HL-60 (cell line): ENCODE measurements around the gene TMTC4.

Source experiments
- DNase-seq, 2 experiments: peaks; one replicate each; pipeline ENCODE4 v3.0.0-alpha.2; 2010 to 2020; ENCODE audit warnings: low read depth in 1 of 2, low spot score in 1 of 2
- H3K27ac ChIP-seq: fragments of 250-450 bp; sonication (Bioruptor Pico); replicated peaks from 2 replicates; pipeline ENCODE4 v1.5.1; 2020; ENCODE audit warnings: mild to moderate bottlenecking, moderate library complexity
- H3K27me3 ChIP-seq: fragments of 250-450 bp; sonication (Bioruptor Pico); 2 replicates; pipeline ENCODE4 v1.5.1; 2021; ENCODE audit warnings: mild to moderate bottlenecking, moderate library complexity; ENCODE audit not compliant: insufficient read depth, poor library complexity, severe bottlenecking
- H3K4me3 ChIP-seq: replicated peaks from 2 replicates; pipeline ENCODE4 v1.5.1; 2011; ENCODE audit warnings: mild to moderate bottlenecking, control low read depth, low read length; ENCODE audit not compliant: insufficient read depth
- GABPA ChIP-seq: IDR thresholded peaks from 2 replicates; pipeline ENCODE4 v1.6.1; 2012; ENCODE audit warnings: low read depth
- POLR2AphosphoS5 ChIP-seq: IDR thresholded peaks from 2 replicates; pipeline ENCODE4 v1.6.1; 2012; ENCODE audit warnings: low read depth
- REST ChIP-seq: IDR thresholded peaks from 2 replicates; pipeline ENCODE4 v1.6.1; 2012; ENCODE audit warnings: low read depth; ENCODE audit not compliant: insufficient replicate concordance
- SPI1 ChIP-seq: IDR thresholded peaks from 2 replicates; pipeline ENCODE4 v1.6.1; 2012; ENCODE audit warnings: low read depth, mild to moderate bottlenecking, borderline replicate concordance
- long read RNA-seq: library from polyadenylated mRNA; unstranded; transcript quantifications from one replicate; pipeline ENCODE4 v2.0.0, GENCODE V29; 2020
- TF ChIP-seq, protein P1 (sequence below): IDR thresholded peaks from one replicate; pipeline ENCODE4 v1.5.1; 2011; ENCODE audit warnings: low read length, control low read depth, inconsistent platforms; ENCODE audit not compliant: insufficient read depth

TMTC4 gene
- long read RNA-seq, transcript TMTC4-202 (19 exons, 3,602 nt), result major isoform, 49 of 221 reads
- long read RNA-seq, transcript TMTC4-203 (18 exons, 3,483 nt), result minor isoform, 38 of 221 reads
- long read RNA-seq, partial matches to known transcripts, result 63 of 221 reads
- long read RNA-seq, other reads (novel, unspliced or antisense), result 71 of 221 reads

GRCh38 chr13:100674572-100674871, at the start of gene TMTC4:
TMTC4 (minus strand) TSS chr13:100674795; CDS start chr13:100670362, 4,433 bp downstream.
- H3K4me3 ChIP-seq, result peak within 1 kb of the TSS; percentile 70
- no peak for TF ChIP-seq POLR2AphosphoS5
- no peak for TF ChIP-seq REST
- TF ChIP-seq, protein P1, sequence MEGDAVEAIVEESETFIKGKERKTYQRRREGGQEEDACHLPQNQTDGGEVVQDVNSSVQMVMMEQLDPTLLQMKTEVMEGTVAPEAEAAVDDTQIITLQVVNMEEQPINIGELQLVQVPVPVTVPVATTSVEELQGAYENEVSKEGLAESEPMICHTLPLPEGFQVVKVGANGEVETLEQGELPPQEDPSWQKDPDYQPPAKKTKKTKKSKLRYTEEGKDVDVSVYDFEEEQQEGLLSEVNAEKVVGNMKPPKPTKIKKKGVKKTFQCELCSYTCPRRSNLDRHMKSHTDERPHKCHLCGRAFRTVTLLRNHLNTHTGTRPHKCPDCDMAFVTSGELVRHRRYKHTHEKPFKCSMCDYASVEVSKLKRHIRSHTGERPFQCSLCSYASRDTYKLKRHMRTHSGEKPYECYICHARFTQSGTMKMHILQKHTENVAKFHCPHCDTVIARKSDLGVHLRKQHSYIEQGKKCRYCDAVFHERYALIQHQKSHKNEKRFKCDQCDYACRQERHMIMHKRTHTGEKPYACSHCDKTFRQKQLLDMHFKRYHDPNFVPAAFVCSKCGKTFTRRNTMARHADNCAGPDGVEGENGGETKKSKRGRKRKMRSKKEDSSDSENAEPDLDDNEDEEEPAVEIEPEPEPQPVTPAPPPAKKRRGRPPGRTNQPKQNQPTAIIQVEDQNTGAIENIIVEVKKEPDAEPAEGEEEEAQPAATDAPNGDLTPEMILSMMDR, result no peak
- no peak for TF ChIP-seq SPI1
- TF ChIP-seq GABPA, result no peak
- no peaks in the 10 kb centered on the region for H3K27me3 ChIP-seq
- DNase-seq, result no peak
- peak within 1 kb of the TSS; percentile 73 for H3K27ac ChIP-seq

DNA sequence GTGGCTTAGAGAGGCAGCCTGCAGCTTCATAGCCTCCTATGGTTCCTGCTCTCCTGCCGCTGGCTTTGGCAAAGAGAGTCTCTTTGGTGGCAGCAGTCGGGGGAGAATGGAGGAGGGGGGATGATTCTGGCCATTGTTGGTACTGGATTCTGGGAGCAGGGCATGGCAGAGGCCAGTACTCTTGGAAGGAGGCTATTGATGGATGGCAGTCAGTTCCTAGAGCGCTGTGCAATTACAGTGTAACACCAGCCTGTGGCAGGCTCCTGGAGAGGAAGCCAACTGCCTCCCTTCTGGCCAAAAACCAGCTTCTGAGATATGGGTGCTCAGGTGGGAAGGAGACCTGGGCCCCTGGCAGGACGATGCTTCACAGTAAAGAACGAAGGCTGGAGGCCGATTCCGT, 47.9 kb upstream of the TMTC4 start:
- no peak overlapping the region for H3K27ac ChIP-seq
- H3K27me3 ChIP-seq, result peaks cover 3% of the 10 kb centered on the region
- H3K4me3 ChIP-seq, result no peak overlapping the region
- DNase-seq, result no peak
- TF ChIP-seq REST, result no peak
- TF ChIP-seq GABPA, result no peak
- no peak for TF ChIP-seq POLR2AphosphoS5
- TF ChIP-seq, protein P1, result no peak
- no peak for TF ChIP-seq SPI1

DNA sequence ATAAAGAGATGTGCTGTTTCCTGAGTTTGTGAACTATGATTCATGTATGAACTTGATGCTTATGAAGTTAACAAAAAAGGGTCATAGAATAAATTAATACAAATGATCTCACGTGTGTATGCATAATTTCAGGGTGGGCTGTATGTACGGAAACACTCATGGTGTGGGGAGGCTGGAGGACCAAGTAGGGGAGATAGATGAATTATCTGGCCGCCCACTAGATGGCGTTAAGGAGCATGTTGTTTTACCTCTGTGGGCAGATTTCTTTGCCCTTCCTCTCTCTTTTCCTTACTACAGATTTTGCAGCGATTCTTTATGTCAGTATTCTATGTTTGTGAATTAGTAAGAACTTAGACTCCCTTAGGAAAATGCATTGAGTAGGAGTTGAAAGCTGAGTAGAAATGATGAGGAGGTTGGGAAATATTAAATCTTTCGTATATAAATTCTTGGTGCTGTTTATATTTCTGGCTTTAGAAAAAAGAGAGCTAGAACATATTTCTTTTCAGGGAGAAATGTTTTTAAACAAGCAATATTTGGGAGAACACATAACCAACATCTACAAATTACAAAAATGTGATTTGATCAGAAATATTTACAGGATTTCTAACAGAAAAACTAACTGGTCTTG, 47.4 kb upstream of the TMTC4 start:
- DNase-seq, result peak; percentile 11 to 61
- Histone ChIP-seq H3K27me3 (peaks cover 3% of the 10 kb centered on the region), H3K27ac (no peak overlapping the region), H3K4me3 (no peak overlapping the region)
- TF ChIP-seq, protein P1, result peak; percentile 70
- TF ChIP-seq REST, result no peak
